Inferior parietal cortex (tissue), 1 donor: ENCODE data around the gene SLC31A2.
"Not testable (repeated sequence)": the region's sequence is repeated elsewhere in the genome, so short reads cannot be mapped to it uniquely, and the experiment has no call there.

Experiments used
- DNase-seq: peaks from one replicate; pipeline ENCODE4 v3.0.0-alpha.2; 2016; ENCODE audit errors: extremely low spot score

Gene SLC31A2, protein sequence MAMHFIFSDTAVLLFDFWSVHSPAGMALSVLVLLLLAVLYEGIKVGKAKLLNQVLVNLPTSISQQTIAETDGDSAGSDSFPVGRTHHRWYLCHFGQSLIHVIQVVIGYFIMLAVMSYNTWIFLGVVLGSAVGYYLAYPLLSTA

DNA sequence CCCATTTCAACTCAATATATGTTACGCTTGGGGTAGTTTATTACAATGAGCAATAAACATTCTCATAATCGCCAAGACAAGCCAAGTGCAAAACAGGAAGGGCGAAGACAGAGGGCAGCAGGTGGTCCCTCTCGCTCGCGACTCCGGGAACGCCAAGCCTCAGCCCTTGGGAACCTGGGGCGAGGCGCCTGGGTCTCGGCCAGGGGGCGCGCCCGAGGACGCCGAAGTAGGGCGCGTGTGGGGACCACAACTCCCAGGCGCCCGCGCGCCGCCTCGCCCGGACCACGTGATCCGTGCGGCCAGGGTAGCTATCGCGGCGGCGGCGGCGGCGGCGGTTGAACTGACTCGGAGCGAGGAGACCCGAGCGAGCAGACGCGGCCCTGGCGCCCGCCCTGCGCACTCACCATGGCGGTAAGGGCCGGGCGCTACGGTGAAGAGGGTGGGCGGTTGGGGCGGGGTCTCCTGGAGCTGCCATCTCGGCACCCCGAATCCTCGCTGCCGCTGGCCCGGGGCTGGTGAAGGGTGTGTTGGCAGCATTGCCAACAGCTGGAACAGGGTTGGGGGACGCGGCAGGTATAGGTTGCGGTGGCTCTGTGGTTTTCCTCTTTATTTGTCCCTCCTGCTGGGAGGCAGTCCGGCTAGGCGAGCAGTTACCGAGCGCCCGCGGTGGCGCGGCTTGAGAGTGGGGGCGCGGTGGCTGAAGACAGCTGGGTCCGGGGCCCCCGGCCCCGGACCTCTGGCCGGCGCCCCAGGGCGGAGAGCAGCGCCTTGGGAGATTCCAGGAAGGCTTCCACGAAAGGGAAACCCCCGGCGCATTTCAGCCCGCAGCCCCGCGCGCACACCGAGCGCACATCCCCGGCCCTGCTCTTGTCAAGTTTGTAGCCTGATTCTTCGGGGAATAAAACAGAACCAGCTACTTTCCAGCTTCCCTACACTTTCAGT is at the start of gene SLC31A2:
Gene SLC31A2 (plus strand): TSS at position 338 of the 942 bp plus-strand sequence. CDS start 68 bp downstream, at position 406.
- DNase-seq = peak; percentile 89

DNA sequence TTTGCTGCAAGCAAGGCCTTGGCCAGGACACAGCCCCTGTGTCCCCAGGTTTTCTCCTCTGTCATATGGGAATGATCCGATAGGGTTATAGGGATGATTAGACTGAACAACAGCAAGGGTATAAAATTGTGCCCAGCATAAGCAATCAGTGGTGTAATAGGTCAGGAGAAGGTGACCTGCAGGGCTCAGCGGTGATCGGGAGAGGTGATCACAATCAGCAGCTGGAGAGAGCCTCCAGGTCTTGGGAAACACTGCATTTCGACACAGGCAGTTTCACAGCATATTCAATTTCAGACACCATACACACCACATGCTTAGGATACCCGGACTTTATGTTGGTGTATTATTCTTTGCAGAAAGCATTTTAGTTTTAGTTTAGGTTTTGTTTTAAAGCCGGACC is 45.5 kb upstream of the SLC31A2 start:
- not testable (repeated sequence) for DNase-seq

DNA sequence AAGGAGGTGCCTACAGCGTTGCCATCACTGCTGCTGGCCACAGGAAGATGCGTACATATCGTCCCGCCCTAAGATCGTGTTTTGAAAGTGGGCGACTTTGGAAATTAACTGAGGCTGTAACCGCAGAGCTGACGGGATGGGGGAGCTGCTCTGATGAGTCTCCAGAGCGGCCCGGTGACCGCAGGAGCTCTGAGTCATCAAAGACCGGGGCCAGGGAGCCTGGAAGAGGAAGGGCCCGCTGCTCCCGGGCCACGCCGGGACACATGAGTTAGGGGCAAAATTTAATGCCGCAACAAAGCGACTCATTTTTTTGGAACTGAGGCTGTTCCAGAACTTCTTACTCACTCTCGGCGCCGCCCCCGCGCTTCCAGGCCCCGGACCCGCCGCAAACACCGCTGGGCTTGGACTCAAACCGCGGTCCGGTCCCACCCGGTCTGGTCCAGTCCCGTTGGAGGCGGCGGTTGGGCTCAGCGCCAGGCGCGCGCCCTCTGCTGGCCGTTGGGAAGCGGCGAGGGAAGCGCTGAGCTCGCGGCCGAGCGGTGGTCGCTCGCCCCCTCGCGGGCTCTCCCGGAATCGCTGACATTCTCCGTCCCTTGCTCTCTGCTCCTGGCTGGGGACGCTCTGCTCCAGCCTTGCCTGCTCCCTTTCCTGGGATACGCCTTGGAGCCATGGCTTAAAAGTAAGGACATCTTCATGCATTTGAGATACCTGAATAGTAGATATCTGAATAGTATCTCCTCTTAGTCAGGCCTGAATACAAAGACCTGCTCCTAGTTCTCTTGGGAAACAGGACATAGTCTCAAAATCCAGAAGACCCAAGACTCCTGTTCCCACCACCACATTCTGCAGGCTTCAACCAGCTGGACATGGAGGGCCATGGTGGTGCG is 39.5 kb upstream of the SLC31A2 start:
- DNase-seq = not testable (repeated sequence)

DNA sequence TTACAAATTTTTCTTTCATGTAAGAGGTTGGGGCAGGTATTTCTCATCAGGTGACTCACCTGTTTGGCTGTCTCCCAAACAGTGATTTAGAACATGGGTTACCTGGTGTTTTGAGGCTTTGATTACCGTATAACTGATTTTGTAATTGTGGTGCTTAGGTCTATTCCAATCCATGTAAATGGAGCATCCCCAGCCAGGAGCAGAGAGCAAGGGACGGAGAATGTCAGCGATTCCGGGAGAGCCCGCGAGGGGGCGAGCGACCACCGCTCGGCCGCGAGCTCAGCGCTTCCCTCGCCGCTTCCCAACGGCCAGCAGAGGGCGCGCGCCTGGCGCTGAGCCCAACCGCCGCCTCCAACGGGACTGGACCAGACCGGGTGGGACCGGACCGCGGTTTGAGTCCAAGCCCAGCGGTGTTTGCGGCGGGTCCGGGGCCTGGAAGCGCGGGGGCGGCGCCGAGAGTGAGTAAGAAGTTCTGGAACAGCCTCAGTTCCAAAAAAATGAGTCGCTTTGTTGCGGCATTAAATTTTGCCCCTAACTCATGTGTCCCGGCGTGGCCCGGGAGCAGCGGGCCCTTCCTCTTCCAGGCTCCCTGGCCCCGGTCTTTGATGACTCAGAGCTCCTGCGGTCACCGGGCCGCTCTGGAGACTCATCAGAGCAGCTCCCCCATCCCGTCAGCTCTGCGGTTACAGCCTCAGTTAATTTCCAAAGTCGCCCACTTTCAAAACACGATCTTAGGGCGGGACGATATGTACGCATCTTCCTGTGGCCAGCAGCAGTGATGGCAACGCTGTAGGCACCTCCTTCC is 37.9 kb upstream of the SLC31A2 start:
- DNase-seq = not testable (repeated sequence)

DNA sequence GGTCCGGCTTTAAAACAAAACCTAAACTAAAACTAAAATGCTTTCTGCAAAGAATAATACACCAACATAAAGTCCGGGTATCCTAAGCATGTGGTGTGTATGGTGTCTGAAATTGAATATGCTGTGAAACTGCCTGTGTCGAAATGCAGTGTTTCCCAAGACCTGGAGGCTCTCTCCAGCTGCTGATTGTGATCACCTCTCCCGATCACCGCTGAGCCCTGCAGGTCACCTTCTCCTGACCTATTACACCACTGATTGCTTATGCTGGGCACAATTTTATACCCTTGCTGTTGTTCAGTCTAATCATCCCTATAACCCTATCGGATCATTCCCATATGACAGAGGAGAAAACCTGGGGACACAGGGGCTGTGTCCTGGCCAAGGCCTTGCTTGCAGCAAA is 32.0 kb upstream of the SLC31A2 start:
- DNase-seq = not testable (repeated sequence)

DNA sequence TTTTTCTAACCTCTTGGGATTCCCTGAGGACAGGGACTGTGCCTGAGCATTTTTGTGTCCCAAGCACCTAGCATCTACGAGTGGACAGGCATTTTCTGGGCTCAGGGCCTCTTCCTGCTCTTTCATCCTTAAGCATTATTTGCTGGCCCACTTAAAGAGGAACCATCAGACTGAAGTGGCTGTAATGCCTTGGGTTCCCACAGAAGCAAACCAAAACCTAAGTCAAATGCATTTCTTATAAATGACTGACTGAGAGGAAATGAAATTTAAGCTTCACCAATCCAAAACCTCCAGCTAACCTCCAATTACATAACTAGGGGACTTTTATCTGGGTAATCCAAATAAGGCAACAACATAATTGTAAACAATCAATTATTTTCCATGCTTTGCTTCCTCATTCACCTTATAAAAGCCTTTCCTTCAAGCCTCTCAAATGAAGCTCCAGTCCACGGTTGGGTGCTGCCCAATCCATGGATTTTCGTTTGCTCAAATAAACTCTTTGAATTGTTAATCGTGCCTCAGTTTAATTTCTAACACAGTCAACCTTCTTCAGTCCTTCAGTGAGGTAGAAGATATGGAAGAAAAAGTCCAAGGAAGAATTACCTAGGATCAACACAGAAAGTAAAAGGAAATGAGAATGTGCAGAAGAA is 25.3 kb upstream of the SLC31A2 start:
- no peak for DNase-seq

DNA sequence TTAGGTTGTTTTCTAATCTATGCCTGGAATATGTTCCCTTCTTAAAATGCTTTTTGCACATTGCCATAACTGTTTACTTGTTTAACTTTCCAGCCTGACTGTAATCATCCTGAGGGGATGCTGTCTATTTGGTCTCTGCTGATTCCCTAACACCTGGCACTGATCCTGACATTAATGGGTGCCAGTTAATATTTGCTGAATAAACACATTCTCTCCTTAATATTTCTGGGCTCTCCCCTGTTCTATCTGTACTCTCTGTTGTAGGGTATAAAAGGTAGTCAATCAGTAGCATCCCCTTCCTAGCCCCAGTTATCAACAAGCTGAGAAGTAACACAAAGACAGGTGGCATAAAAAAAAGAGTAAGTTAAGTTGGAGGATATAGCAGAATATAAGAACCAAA is 21.3 kb upstream of the SLC31A2 start:
- DNase-seq = no peak

DNA sequence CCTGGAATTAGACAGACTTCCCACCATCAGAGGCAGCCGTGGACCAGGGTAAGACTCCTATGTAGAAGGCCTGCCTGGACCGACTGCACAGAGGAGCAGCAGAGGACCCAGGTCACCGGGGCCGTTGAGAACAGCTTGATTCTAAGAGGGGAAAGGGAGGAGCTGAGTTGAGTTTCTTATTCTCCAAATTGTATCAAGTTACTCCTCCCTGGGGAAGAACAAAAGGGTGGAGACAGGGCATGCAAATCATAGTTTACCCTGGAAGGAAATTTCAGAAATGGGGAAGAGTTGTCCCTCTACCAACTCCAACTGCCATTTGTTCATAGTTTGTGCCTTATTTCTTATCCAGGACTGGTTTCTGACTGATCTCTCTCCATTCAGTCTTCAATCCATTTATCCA is 20.9 kb upstream of the SLC31A2 start:
- no peak for DNase-seq

DNA sequence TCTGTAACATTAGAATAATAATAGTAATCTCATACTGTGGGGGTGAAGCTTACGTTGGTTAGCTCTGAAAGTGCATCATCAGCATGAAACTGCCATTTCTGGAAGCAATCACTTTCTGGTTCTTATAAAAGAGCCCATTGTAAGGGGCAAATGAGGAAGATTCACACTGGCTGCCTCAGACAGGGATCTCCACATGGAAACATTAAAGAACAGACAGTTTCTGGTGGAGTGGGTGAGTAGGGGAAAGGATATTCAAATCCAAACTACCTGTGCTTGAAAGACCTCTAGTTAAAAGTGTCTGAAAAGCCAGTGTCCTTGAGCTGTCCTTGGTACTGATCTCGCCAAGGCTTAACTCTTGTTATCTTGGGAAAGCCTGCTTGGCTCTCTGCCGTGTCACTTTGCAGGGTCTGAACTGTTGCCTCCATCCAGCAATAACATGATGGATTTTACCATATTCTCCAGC is 19.1 kb upstream of the SLC31A2 start:
- no peak for DNase-seq

DNA sequence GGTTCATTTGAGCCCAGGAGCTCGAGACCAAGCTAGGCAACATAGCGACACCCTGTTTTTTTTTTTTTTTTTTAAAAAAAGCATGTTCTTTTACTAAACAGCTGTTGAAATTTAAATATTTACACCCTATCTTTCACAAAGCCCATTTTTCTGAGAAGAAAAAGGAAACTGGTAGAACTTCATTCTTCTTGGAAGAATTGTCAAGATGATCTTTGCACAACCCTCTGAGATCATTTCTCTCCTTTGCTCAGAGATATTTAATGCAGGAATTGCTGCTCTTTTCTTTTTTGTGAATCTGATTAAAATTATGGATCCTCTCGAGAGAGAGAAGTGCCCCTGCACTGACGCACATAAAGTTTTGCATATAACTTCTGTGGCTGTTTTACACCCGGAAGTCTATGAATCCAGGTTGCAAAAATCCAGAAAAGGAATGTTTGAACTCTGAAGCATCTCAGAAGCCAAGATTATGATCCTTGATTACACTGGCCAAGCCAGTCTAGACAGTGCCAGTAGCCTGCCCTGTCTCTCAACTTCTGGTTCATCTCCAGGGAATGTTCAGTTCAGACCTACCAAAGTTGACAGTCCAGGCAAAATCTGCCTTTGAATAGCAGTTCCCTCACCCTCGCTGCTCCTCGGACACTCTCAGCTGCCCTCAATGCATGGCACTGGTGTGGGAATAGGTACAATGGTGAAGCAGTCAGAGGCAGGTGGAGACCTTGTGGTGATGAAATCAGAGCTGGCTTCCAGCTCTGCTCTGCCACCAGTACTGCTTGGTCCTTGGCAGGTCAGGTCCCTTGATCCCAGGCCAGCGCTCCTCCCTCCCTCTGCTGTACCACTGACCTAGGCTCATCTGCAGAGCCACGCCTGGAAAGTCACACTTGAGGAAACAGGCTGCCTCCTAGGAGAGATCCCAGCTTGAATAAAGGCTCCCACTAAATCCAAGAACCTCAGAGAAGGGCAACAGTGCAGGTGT is 13.3 kb upstream of the SLC31A2 start:
- DNase-seq = no peak

DNA sequence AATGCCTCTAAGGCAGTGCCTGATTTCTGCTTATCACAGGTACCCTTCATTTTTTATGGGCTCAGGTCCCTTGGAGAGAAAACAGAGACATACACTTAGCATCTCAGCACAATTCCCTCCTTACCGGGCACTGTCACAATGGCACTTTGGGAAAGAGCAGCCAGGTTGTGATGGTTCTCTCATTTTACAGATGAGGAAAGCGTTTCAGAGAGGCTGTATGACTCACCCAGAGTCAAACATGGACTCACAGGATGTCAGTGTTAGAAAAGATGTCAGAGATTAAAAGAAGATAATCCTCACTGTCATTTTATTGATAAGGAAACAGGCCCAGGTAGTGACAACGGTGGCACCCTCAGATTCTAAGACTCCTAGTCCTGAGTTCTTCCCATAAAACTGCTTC is 12.0 kb upstream of the SLC31A2 start:
- no peak for DNase-seq

DNA sequence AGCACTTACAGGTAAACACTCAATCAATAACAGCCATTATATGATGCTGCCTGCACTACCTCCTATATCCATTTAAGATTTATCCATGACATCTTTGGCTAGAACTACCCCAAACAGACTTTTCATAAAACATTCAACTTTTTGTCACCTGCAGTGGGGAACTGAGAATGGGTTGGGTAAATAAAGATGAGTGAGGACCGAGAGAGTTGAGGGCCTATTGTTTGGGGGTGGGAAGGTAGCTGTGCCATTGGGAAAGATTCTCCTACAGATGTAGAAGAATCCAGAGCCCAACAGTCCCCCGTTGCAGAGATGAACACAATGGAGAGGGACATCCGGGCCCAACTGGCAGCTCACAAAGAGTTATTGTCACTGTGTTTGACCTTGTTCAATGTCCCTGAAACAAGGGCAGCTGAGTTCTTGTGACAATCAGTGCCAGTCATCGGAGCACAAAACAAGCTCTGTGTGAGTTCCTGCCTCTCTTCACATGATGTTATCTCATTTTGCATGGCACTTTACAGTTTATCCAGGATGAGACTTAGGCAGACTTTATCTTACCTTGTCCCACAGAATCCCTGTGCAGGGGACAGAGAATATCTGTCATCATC is 11.5 kb upstream of the SLC31A2 start:
- peak; percentile 90 for DNase-seq

DNA sequence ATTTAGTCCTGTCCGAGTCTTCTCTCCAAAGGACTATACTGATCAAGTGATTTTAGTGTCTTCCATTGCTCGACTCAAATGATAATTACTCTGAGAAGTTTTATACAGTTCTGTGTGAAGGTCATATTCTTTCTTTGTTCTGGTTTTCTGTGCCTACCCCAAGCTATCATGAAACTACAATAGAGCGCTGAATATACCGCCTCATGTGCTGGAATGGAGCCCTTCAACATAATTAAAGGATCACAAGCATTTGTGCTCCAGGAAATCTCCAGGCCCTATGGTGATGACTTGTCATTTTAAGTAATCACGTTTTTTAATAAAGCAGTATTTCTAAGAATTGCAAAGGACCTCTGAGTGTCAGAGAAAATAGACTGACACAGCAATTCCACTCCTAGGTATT is 10.9 kb upstream of the SLC31A2 start:
- DNase-seq = no peak

DNA sequence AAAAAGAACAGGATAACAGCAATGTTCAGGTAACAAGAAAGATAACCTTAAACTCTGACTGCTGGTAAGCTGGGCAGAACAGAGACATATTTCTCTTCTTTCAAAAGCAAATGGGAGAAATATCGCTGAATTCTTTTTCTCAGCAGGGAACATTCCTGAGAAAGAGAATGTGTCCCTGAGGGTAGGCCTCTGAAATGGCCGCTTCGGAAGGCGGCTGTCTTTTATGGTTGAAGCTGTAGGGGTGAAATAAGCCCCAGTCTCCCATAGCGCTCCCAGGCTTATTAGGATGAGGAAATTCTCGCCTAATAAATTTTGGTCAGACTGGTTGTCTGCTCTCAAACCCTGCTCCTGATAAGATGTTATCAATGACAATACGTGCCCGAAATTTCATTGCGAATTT is 9.9 kb upstream of the SLC31A2 start:
- not testable (repeated sequence) for DNase-seq

DNA sequence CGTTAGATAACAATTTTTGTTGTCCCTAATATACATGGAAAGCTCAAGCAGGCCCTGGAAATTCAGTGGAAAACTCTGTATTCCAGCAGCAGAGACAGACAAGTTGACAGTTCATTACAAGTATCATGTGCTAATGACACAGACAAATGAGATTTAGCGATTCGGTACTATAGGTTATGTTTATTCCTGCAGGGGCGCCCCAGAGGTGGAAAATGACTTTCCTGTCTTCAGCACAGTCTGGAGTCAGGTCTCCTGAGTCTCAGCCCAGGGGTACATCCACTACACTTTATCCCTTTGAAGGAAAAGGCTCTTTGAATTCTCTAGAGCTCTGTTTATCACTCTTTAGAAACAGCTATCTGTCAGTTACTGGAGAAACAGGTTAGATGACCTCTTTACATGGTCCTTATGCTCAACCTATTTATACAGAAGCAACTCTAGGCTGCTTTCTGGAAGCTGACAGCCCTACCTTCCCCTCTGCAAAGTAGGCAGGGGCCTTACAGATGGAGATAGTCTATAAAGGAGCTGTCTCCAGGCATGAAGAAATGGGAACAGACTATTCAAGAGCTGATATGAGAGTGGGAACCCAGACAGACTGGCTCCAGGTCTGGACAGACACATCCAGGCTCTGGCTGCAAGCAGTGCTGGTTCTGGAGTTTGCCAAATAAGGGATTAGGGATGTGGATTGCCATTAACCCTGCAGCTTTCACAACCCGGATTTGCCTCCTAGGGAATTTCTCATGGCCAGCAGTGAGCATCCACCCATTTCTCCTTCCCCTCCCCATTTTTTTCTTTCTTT is 7.2 kb upstream of the SLC31A2 start:
- DNase-seq = no peak

DNA sequence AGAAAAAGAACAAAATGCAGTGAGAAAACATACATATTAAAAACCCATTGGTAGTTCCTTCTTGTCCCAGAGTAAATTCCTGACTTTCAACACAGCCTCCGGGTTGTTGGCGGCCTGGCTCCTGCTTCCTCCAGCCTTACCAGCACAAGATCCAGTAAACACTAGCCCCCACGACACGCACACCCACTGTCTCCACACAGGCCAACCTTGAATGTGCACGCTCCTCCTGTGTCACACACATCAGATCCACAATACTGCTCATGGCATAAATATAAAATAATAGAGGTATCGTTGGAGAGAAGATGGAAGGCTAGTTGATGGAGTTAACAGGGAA is 2.5 kb upstream of the SLC31A2 start:
- DNase-seq = no peak

DNA sequence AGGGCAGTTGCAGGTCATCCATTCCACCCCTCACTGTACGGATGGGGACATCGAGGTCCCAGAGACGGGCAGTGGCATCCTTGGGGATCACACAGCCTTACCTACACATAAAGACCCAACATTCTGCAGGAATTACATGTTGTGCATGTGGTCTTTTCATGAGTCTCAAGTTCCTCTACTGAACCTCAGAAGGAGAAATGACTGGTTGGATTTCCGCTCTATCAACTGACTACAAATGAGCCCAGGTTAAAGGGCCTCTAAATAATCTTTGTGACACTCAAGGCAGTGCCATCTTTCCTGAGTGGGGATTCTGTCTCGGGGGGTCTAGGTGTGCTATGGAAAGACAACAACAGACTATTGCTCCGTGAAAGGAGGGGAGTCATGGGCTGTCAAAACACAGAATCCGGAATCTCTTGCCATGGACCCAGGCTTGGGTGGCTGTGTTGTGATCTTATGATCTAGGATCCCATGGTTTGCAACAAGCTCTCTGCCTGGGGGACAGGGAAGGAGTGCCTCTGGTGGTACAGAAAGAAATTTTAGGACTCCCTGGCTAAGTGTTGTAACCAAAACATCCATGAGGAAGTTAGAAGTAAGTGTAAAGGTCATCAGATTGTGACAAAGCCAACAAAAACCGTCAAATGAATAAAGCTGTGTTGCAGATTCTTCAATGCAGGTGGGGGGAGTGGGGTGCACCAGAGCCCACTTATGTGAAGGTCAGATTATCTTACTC is 1.9 kb upstream of the SLC31A2 start:
- no peak for DNase-seq

DNA sequence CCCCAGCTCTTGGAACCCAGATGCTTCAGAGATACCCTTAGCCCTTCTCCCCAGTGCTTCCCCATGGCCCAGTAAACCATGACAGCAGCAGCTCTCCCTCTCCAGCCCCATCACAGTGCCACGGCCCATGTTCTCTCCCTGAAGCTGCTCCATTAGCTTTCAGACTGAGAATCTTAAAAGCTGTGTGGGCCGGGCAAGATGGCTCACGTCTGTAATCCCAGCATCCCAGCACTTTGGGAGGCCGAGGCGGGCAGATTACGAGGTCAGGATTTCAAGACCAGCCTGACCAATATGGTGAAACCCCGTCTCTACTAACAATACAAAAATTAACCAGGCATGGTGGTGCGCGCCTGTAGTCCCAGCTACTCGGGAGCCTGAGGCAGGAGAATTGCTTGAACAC is 1.2 kb upstream of the SLC31A2 start:
- DNase-seq = not testable (repeated sequence)
